Measurements from ENCODE around the gene SFMBT2.
A peak's percentile ranks its signal among the peaks of the same experiment; 100 is the strongest.

DNA sequence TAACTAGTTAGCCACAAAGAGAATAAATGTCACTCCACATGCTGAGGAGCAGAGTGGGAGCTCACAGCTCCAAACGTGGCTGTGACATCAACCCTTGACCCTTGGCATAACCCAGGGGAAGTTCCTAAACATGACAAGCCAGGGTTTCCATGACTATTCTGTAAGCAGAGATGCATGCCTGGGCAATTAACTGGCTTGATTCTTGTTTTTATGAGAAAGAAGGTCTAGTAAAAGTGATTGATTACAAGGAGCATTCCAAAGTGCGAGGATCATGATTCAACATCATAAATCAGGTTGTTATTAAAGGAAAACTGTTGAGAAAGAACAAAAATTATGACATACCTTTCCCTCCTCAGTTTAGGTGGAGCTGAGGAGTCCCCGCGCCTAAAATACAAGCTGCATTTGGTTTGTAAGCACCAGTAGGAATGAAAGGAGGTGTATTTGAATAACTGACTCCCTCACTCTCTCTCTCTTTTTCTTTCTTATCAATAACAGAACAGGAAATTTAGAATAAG is 108.4 kb downstream of the SFMBT2 start:
- TF ChIP-seq POLR2A (IDR thresholded peaks at IDR 0.05) = no peak
- peak in 2 of 3 donors; percentile 21 to 53 for TF ChIP-seq POLR2AphosphoS5 (IDR thresholded peaks at IDR 0.05)
